Osteoblast (primary cell): ENCODE results near the gene CACHD1. TPM values are rescaled to one million over a fixed set of nuclear protein-coding genes. Genes with fewer than 3 reads are reported as not detected.

Experiments
- DNase-seq: peaks from one replicate; pipeline ENCODE4 v3.0.0; 2011; ENCODE audit warnings: low spot score, mixed read lengths; ENCODE audit not compliant: insufficient read length; ENCODE audit errors: missing footprints
- H2AFZ ChIP-seq: 2 replicates; pipeline ENCODE4 v1.6.0; 2011; ENCODE audit warnings: mild to moderate bottlenecking, low read length
- H3K27ac ChIP-seq: 2 replicates; pipeline ENCODE4 v1.5.1; 2011; ENCODE audit warnings: mild to moderate bottlenecking, low read depth, low read length, moderate library complexity
- H3K27me3 ChIP-seq: 2 replicates; pipeline ENCODE4 v1.6.0; 2012; ENCODE audit warnings: mild to moderate bottlenecking, control low read depth, inconsistent platforms, low read length, moderate library complexity; ENCODE audit not compliant: insufficient read depth
- H3K36me3 ChIP-seq: 2 replicates; pipeline ENCODE4 v1.5.1; 2011; ENCODE audit warnings: mild to moderate bottlenecking, low read length, control low read depth, moderate library complexity; ENCODE audit not compliant: insufficient read depth
- H3K4me1 ChIP-seq: 2 replicates; pipeline ENCODE4 v1.5.1; 2011; ENCODE audit warnings: mild to moderate bottlenecking, low read length, control low read depth, moderate library complexity; ENCODE audit not compliant: insufficient read depth
- H3K4me2 ChIP-seq: 2 replicates; pipeline ENCODE4 v1.6.0; 2011; ENCODE audit warnings: mild to moderate bottlenecking, low read length; ENCODE audit not compliant: insufficient read depth
- H3K4me3 ChIP-seq: fragments of 200-600 bp; sonication (generic); 3 replicates; pipeline ENCODE4 v1.5.1; 2012; ENCODE audit warnings: mild to moderate bottlenecking, low read length, inconsistent platforms; ENCODE audit not compliant: insufficient read depth
- H3K79me2 ChIP-seq: 2 replicates; pipeline ENCODE4 v1.6.0; 2012; ENCODE audit warnings: mild to moderate bottlenecking, low read length, control low read depth, inconsistent platforms; ENCODE audit not compliant: insufficient read depth
- H3K9me3 ChIP-seq: 2 replicates; pipeline ENCODE4 v1.5.1; 2011; ENCODE audit warnings: low read depth, low read length, control low read depth
- H4K20me1 ChIP-seq: 2 replicates; pipeline ENCODE4 v1.6.0; 2012; ENCODE audit warnings: mild to moderate bottlenecking, low read length, control low read depth; ENCODE audit not compliant: insufficient read depth
- total RNA-seq: library from RNA; depleted of rRNA; stranded (reverse); fragments of >200 nt; gene quantifications from 2 replicates; pipeline ENCODE4 v1.2.3, GENCODE V29; 2012
- TF ChIP-seq, protein P1 (sequence below): IDR thresholded peaks from 2 replicates; pipeline ENCODE4 v1.5.1; 2011; ENCODE audit warnings: mild to moderate bottlenecking, low read depth, low read length, moderate library complexity; ENCODE audit errors: extremely low read depth

Gene CACHD1
- total RNA-seq, 1 donor: 5.1 TPM

DNA sequence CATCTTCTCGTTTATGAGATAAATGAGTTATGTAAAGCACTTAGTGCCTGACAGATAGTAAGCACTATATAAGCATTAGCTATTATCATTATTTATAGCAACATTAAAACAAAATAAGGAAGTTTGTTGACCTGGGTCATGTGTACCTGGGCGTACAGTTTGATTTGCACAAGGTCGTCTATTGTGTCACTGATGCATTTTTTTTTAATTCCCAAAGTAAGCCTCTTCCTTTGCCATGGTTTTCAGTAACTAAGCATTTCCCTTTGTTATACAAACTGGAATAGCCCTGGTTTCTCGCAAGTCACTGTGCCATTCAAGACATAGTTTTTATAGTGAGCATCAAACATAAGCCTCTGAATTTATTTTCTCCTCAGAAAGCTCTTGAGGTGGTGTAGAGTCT is 72.2 kb downstream of the CACHD1 start:
- DNase-seq: no peak
- peaks cover 20% of the 10 kb centered on the region for H3K4me1 ChIP-seq
- no peak overlapping the region for H3K4me3 ChIP-seq
- TF ChIP-seq, protein P1, sequence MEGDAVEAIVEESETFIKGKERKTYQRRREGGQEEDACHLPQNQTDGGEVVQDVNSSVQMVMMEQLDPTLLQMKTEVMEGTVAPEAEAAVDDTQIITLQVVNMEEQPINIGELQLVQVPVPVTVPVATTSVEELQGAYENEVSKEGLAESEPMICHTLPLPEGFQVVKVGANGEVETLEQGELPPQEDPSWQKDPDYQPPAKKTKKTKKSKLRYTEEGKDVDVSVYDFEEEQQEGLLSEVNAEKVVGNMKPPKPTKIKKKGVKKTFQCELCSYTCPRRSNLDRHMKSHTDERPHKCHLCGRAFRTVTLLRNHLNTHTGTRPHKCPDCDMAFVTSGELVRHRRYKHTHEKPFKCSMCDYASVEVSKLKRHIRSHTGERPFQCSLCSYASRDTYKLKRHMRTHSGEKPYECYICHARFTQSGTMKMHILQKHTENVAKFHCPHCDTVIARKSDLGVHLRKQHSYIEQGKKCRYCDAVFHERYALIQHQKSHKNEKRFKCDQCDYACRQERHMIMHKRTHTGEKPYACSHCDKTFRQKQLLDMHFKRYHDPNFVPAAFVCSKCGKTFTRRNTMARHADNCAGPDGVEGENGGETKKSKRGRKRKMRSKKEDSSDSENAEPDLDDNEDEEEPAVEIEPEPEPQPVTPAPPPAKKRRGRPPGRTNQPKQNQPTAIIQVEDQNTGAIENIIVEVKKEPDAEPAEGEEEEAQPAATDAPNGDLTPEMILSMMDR: no peak
- H3K9me3 ChIP-seq: no peaks in the 10 kb centered on the region
- H3K36me3 ChIP-seq: no peaks in the 10 kb centered on the region
- no peak overlapping the region for H3K27ac ChIP-seq
- no peak overlapping the region for H3K4me2 ChIP-seq
- H3K79me2 ChIP-seq: no peaks in the 10 kb centered on the region
- no peaks in the 10 kb centered on the region for H3K27me3 ChIP-seq
- H2AFZ ChIP-seq: no peak overlapping the region
- H4K20me1 ChIP-seq: no peaks in the 10 kb centered on the region

DNA sequence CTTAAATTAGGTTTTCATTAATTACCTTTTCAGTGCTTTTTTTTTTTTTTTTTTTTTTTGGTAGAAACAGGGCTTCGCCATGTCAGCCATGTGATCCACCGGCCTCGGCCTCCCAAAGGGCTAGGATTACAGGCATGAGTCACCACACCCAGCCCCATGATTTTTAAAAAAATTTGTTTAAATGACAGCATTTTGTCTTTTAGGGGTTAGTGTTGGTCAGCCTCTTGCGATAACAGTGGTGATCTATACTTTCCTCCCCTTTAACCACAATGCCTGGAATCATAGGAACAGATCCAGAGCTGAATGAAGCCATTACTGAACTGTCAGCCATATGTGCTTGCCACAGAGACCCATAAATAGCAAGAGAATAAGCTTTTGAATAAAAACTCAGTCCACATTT is 73.9 kb downstream of the CACHD1 start:
- no peak overlapping the region for H3K4me2 ChIP-seq
- no peak for DNase-seq
- H3K27ac ChIP-seq: no peak overlapping the region
- no peaks in the 10 kb centered on the region for H3K9me3 ChIP-seq
- no peak overlapping the region for H3K4me3 ChIP-seq
- no peaks in the 10 kb centered on the region for H3K36me3 ChIP-seq
- TF ChIP-seq, protein P1: no peak
- no peaks in the 10 kb centered on the region for H3K27me3 ChIP-seq
- no peaks in the 10 kb centered on the region for H4K20me1 ChIP-seq
- H3K79me2 ChIP-seq: no peaks in the 10 kb centered on the region
- no peak overlapping the region for H2AFZ ChIP-seq
- H3K4me1 ChIP-seq: peaks cover 20% of the 10 kb centered on the region

DNA sequence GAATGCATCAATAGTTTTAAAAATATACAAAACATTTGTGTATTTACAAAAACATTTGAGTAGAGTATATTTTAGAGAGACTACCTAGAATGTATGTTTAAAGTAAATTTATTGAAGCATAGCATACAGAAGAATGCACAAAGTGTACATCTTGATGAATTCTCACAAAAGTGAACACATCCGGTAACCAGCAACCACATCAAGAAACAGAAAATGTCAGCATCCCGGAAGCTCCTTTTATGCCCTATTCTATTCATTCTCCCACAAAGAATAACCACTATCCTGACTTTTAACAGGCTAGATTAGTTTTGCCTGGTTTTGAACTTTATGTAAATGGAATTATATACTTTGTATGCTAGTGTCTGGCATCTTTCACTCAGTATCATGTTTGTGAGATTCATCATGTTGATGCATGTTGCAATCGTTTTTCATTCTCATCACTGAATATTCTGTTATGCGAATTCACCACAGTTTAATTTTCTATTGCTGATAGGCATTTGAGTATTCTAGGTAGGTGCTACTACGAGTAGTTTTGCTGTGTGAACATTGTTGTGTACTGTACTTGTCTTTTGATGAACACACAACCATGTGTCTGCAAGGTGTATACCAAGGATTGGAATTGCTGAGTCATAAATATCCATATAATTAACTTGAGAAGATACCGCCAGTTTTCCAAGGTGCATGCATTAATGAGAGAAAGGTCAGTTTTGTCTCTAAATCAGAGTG is 75.4 kb downstream of the CACHD1 start:
- no peaks in the 10 kb centered on the region for H3K9me3 ChIP-seq
- no peaks in the 10 kb centered on the region for H3K79me2 ChIP-seq
- no peak overlapping the region for H3K27ac ChIP-seq
- H3K4me2 ChIP-seq: no peak overlapping the region
- TF ChIP-seq, protein P1: no peak
- peaks cover 11% of the 10 kb centered on the region for H3K4me1 ChIP-seq
- H3K36me3 ChIP-seq: no peaks in the 10 kb centered on the region
- no peak for DNase-seq
- no peaks in the 10 kb centered on the region for H4K20me1 ChIP-seq
- H2AFZ ChIP-seq: no peak overlapping the region
- H3K27me3 ChIP-seq: no peaks in the 10 kb centered on the region
- H3K4me3 ChIP-seq: no peak overlapping the region

DNA sequence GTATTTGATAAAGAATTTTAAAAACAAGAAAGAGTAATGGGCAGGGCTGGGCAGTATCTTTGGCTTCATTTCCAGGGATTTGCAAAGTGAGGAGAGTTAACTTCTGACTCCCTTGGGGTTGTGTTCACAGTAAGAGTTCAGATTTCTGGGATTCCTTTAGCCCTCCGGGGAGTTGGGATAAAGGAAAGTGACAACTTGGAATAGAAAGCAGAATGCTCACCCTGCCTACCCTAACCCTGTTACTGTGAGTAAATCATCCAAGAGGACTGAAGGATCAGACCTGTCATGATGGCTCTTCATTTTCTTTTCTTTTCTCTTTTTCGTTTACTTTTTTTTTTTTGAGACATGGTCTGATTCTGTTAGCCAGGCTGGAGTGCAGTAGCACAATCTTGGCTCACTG is 76.1 kb downstream of the CACHD1 start:
- no peak for DNase-seq
- Histone ChIP-seq H3K9me3 (no peaks in the 10 kb centered on the region), H3K4me1 (peaks cover 4% of the 10 kb centered on the region), H4K20me1 (no peaks in the 10 kb centered on the region), H2AFZ (no peak overlapping the region), H3K79me2 (no peaks in the 10 kb centered on the region), H3K36me3 (no peaks in the 10 kb centered on the region), H3K4me3 (no peak overlapping the region), H3K4me2 (no peak overlapping the region), H3K27ac (no peak overlapping the region), H3K27me3 (no peaks in the 10 kb centered on the region)
- TF ChIP-seq, protein P1: no peak
